ENCODE results near the gene EIF3I.

DNA sequence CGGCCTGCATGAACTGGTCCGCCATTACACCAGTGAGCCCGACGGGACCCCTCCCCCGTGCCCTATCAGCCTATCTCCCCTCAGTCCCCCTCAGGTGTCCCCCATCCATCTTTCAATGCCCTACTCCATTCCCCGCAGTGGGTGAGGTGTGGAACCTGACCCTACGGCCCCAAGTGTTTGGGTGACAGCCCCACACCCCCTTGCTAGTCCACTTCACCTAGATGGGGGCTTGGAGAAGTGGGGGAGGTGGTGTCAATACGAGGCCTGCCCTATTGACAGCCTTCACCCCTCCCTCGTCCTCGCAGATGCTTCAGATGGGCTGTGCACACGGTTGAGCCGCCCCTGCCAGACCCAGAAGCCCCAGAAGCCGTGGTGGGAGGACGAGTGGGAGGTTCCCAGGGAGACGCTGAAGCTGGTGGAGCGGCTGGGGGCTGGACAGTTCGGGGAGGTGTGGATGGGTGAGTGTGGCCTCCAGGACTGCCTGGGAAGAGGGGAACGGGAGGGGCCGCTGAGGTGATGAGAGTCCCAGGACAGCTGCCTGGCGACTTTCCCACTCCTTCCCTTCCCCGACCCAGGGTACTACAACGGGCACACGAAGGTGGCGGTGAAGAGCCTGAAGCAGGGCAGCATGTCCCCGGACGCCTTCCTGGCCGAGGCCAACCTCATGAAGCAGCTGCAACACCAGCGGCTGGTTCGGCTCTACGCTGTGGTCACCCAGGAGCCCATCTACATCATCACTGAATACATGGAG, 54.0 kb downstream of the EIF3I start:
- TF ChIP-seq CTCF (conservative IDR thresholded peaks at IDR 0.05 in 1 of 2, IDR thresholded peaks at IDR 0.05 in 1 of 2; ENCODE audit: extremely low read depth in 1 of 2, insufficient read depth in 1 of 2, low read depth in 1 of 2, low read length in 2 of 2) (no peak), EZH2 (IDR thresholded peaks at IDR 0.05; ENCODE audit: borderline replicate concordance, low read length) (no peak)

Measured in mammary epithelial cell (primary cell).